Regular cardiac myocyte (primary cell): ENCODE results near the gene MAPK1IP1L. TPM values are rescaled to one million over a fixed set of nuclear protein-coding genes. Genes with fewer than 3 reads are reported as not detected.

Experiments used
- total RNA-seq: library from RNA; depleted of rRNA; stranded (reverse); fragments of >200 nt; gene quantifications from 2 replicates; pipeline ENCODE4 v1.2.3, GENCODE V29; 2014

The MAPK1IP1L gene
- total RNA-seq, result 14.4 and 16.9 TPM in 2 replicates

DNA sequence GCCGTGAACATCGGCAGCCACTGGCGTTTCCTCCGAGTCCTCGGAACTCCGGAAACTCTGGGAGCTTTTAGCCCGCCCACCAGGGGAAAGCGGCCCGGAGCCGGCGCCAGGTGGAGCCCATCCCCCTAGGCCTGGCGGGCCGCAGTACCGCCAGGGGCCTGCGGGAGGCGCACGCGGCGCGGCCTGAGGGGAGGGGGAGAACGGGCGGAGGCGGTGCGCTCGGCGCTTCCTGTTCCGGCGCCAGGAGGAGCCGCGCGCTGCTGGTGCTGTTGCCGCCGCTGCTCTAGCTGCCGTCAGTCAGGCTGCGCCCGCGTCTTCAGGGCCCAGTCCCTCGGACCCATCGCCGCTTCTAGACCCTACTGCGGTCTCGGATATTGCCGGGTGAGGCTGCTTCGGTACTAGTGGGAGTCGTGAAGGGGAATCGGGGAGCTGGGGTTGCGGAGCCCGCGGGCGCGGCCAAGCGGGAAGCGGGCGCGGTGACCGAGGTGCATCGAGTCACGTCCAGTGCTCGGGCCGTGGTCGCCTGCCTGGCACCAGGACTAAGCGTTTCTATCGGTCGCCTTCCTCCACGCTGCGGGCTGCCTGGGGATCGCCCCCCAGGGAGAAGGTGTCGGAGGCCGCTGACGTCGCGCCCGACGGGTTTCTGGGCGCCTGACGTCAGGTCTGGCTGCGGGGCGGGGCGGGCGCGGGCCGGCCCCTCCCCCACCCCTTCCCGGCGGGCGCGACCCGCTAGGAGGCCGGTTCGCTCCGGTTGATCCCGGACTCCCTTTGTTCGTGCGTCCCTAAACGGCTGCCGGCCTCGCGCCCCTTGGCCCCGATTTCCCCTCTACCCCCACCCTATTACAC lies at the start of gene MAPK1IP1L:
MAPK1IP1L (plus strand) TSS at position 225 of the 846 bp plus-strand sequence. CDS start 10,037 bp downstream, outside the sequence.

DNA sequence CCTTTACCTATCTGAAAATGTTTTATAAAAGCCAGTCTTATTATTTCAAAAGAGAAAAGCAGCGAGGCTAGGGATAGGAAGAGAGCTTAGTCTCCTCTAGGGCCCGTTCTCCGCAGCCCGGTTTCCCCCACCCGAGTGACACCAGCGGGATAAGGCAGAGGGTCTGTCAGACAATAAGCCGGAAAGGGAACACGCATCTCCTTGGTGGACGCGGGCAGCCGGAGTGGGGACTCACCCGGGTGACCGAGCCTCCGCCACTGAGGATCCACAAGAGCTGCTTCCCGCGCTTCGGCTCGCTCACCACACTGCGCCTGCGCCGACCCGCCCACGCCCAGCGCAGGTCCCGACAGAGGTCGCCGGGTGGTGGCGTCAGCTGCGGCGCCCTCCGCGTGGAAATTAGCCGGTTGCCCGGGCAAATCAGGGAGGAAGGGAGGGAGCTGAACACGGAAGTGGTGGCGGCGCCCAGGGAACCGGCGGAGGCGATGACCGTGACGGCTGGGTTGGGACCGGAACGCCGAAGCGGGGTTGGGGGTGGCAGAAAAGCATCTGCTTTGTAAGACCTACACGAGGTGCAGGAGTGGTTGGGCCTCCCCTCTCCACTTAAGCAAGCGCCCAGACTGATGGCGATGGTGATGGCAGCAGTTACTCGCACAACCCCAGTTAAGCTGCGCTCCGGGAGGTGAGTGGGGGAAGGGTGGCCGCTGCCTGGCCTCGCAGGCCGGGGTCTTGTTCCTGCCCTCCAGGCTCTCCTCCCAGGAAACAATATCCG lies 24.5 kb upstream of the MAPK1IP1L start, which contains the start of the genes SOCS4 and WDHD1:
SOCS4 (plus strand) TSS at position 444 of the 769 bp plus-strand sequence. CDS start 15,806 bp downstream, outside the sequence.
WDHD1 (minus strand) TSS at position 307 of the 769 bp plus-strand sequence. CDS start 312 bp downstream, outside the sequence.

Other genes with a start within 250 kb of the MAPK1IP1L start
- gene GCH1, start 148.8 kb upstream of the MAPK1IP1L start, total RNA-seq, result 1.9 and 10.7 TPM in 2 replicates
- gene WDHD1, start 24.5 kb upstream of the MAPK1IP1L start, total RNA-seq, result 15.5 and 28.2 TPM in 2 replicates
- 14.1 and 20.1 TPM in 2 replicates for gene SOCS4, start 24.4 kb upstream of the MAPK1IP1L start, total RNA-seq
- gene LGALS3, start 77.6 kb downstream of the MAPK1IP1L start, total RNA-seq, result 116 and 124 TPM in 2 replicates
- gene DLGAP5, start 139.9 kb downstream of the MAPK1IP1L start, total RNA-seq, result 7.0 and 53.7 TPM in 2 replicates
- gene FBXO34, start 219.8 kb downstream of the MAPK1IP1L start, total RNA-seq, result 23.7 and 26.8 TPM in 2 replicates